ENCODE measurements around the gene YWHAE. TPM values are rescaled to one million over a fixed set of nuclear protein-coding genes. Genes with fewer than 3 reads are reported as not detected.

Gene YWHAE
- total RNA-seq, 1 experiment from 2014 or later, result 1,282 TPM

- no peak overlapping the region for H3K14ac ChIP-seq (ENCODE audit: insufficient read depth, low read length)
- H3K23ac ChIP-seq (ENCODE audit: insufficient read length, low read depth, low read length), result no peak overlapping the region
- no peak overlapping the region for H2AK5ac ChIP-seq (ENCODE audit: insufficient read length, low read length)
- H3K27me3 Mint-ChIP-seq (ENCODE audit: low read depth), result no peaks in the 10 kb centered on the region
- no peak overlapping the region for H2BK15ac ChIP-seq (ENCODE audit: low read depth, low read length)
- no peak overlapping the region for H2AFZ ChIP-seq (ENCODE audit: low read length)
- peaks cover 27 to 60% (median 44%) of the 10 kb centered on the region in 3 experiments; a peak in 6 of 7 replicates for H3K36me3 Mint-ChIP-seq (ENCODE audit: insufficient read depth in 1 of 3, low read depth in 3 of 3)
- H2BK12ac ChIP-seq (ENCODE audit: insufficient read length, low read depth, low read length), result no peak overlapping the region
- H4K5ac ChIP-seq (ENCODE audit: insufficient read length, low read depth, low read length), result no peak overlapping the region
- no peak overlapping the region for H3K9ac ChIP-seq (ENCODE audit: extremely low read depth, insufficient read length, low read length)
- H3K56ac ChIP-seq (ENCODE audit: insufficient read length, low read depth, low read length), result no peak overlapping the region
- H3K79me2 ChIP-seq (ENCODE audit: insufficient read depth, low read length), result peaks cover 3% of the 10 kb centered on the region; the same call in 1 of the 2 replicates
- no peak overlapping the region for H2BK20ac ChIP-seq (ENCODE audit: low read depth, low read length, poor library complexity, severe bottlenecking)
- H3K9me3 Mint-ChIP-seq, result no peaks in the 10 kb centered on the region
- H2BK120ac ChIP-seq (ENCODE audit: low read depth, low read length, poor library complexity, severe bottlenecking), result no peak overlapping the region
- no peak overlapping the region for H4K91ac ChIP-seq (ENCODE audit: insufficient read length, low read depth, low read length)
- no peak overlapping the region for H3K18ac ChIP-seq (ENCODE audit: insufficient read length, low read depth, low read length)
- no peak overlapping the region for H3T11ph ChIP-seq (ENCODE audit: low read length)
- H3K4me1 Mint-ChIP-seq, result no peaks in the 10 kb centered on the region
- no peaks in the 10 kb centered on the region for H3K4me1 ChIP-seq (ENCODE audit: insufficient read depth, low read length)
- H4K20me1 ChIP-seq (ENCODE audit: control insufficient read depth, insufficient read depth, insufficient read length), result no peaks in the 10 kb centered on the region
- H2BK5ac ChIP-seq (ENCODE audit: insufficient read length, low read length), result no peak overlapping the region
- no CpG with 5 or more reads among the region's 7 CpGs for WGBS (ENCODE audit: extremely low coverage, insufficient read length, low lambda C conversion rate)
- H3K27ac Mint-ChIP-seq, result no peak overlapping the region
- H3K23me2 ChIP-seq (ENCODE audit: insufficient read length, low read depth, low read length, poor library complexity, severe bottlenecking), result no peaks in the 10 kb centered on the region
- no peaks in the 10 kb centered on the region for H3K79me1 ChIP-seq (ENCODE audit: insufficient read depth, low read depth, low read length, poor library complexity, severe bottlenecking)
- H3K4me3 Mint-ChIP-seq, result no peak overlapping the region
- no peak overlapping the region for H4K8ac ChIP-seq (replicated peaks; ENCODE audit: insufficient read length, low read depth, low read length)
- no peak for DNase-seq
- no peak overlapping the region for H3K27ac ChIP-seq (ENCODE audit: insufficient read length, low read depth, low read length)
- no peaks in the 10 kb centered on the region for H3K27me3 ChIP-seq (ENCODE audit: insufficient read depth, low read length)
- TF ChIP-seq CTCF (conservative IDR thresholded peaks at IDR 0.05), result no peak
- H3K9me3 ChIP-seq (ENCODE audit: control insufficient read depth, low read depth, low read length), result no peaks in the 10 kb centered on the region
- no peak overlapping the region for H3K4ac ChIP-seq (ENCODE audit: low read depth, low read length)
- no peak overlapping the region for H3K4me2 ChIP-seq (ENCODE audit: insufficient read depth, insufficient read length, low read length)
Measured at GRCh38 chr17:1422885-1423284, 22.9 kb upstream of the YWHAE start.

All from H9 (cell line).